Measurements from ENCODE around the gene SIX4.

- no peak for TF ChIP-seq POLR2A (IDR thresholded peaks at IDR 0.05)
- peak in 1 of 11 experiments; percentile 23 for TF ChIP-seq CTCF (IDR thresholded peaks at IDR 0.05 in 8 of 11, conservative IDR thresholded peaks at IDR 0.05 in 3 of 11)
These were observed 10.5 kb upstream of the SIX4 start, which contains the start of gene MNAT1 for GRCh38 chr14:60734465-60735242.
